Stimulated activated CD8-positive, alpha-beta memory T cell treated with anti-CD3 and anti-CD28 coated beads, Interleukin-2, amount 100 ng/mL, for 1 hour (primary cell): Measurements from ENCODE around the gene MED13L.

Source experiments
- DNase-seq, 2 donors: peaks; one replicate each; pipeline ENCODE4 v3.0.0-alpha.2; 2020; ENCODE audit warnings: low read depth in 2 of 2

The MED13L gene

DNA sequence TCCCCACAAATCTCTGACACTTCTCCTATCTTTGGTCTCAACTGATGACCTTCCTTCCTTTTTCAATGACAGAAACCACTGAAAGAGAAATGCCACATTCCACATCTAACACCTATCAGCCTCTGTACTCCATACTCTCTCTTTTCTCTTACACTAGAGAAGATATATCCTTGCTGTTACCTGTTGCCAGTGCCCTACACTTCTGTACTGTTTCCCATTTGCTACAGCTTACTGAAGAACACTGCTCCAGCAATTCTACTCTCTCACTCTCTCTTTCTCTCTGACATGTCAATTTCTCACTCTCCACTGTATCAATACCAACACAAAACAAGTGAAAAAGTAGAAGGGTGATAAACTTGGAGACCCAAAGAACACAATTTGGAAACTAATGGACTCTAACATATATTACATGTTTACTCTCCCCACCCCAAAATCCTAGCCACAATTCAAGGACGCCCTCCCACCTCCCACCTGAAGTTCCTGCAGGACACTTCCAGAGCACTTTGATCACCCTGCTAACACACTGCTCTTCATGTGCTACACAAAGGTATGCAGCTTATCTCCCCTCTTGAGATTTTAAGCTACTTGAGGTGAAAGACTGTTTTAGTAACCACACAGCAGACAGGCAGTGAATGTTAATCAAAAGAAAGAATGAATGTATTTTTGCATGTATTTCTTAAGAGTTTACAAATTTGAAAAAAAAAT, 95.0 kb downstream of the MED13L start:
- DNase-seq: no peak

DNA sequence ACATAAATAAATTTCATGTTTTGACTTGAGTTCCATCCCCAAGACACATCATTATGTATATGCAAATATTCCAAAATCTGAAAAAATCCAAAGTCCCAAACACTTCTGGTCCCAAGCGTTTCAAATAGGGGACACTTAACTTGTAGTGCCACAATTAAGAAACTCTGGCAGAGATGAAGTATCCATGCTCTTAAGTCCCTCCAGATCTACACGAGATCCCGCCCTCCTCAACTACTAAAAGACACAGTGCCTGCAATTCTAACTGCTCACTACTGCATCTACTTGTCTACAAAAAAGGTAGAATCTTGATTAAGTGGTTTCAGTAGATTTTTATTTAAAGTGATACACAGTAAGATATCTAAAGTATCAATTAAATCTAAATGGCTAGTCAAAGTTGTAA, 97.0 kb downstream of the MED13L start:
- no peak for DNase-seq

DNA sequence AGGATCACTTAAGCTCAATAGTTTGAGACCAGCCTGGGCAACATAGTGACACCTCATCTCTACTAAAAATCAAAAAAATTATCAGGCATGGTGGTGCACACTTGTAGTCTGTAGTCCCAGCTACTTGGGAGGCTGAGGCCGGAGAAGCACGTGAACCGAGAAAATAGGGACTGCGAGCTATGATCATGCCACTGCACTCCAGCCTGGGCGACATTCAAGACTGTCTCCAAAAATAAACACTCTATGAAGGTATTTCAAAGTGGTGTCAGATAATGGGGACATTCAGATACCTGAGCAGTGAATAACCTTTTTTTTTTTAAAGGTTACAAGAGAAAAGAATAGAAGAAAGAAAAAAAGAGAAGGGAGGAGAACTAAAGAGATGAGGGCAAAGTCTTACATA, 98.1 kb downstream of the MED13L start:
- DNase-seq: no peak

DNA sequence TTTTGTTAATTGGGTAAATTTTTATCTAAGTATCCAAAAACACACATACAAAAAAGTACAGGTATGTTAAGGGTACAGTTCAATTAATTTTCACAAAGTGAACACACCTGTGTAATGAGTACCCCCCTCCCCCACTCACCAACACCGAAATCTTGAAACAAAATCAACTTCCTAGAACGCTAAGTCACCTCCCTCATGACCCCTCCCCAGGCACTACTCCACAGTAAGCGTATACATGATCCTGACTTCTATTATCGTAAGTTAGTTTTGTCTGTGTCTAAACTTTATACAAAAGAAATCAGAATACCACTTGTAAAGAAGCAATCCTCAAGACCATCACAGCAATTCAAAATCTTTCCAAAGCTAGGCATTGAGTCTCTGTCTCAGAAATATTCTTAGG, 100.5 kb downstream of the MED13L start:
- DNase-seq: no peak

DNA sequence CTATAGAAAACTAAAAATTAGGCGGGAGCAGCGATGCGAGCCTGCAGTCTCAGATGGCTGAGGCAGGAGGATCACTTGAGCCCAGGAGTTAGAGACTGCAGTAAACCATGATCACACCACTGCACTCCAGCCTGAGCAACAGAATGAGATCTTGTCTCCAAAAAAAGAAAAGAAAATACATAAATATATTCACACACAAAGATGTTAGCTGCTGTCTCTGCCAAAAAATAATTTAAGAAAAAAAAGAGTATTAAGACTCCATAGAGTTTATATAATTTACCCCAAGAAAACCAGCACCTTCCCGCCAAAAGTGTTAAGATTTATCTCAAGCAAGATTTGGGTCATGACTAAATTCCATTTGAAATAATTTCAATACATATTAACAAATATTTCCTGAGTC, 102.6 kb downstream of the MED13L start:
- DNase-seq: no peak

DNA sequence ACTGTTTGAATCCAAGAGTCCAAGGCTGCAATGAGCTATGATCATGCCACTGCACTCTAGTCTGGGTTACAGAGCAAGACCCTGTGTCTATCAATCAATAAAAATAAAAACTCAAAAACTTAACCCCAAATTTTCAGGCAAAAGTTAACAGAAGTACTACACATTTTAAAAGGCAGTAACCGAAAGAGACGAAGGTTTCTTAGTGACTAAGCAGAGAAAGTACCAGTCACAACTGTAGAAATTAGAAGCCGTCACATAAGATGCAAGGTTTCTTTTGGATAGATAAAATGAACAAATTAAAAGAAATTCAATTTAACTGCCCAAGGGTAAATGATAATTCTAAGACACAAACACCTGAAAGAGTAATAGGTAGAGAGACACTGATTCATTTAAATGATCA, 103.5 kb downstream of the MED13L start:
- no peak for DNase-seq

DNA sequence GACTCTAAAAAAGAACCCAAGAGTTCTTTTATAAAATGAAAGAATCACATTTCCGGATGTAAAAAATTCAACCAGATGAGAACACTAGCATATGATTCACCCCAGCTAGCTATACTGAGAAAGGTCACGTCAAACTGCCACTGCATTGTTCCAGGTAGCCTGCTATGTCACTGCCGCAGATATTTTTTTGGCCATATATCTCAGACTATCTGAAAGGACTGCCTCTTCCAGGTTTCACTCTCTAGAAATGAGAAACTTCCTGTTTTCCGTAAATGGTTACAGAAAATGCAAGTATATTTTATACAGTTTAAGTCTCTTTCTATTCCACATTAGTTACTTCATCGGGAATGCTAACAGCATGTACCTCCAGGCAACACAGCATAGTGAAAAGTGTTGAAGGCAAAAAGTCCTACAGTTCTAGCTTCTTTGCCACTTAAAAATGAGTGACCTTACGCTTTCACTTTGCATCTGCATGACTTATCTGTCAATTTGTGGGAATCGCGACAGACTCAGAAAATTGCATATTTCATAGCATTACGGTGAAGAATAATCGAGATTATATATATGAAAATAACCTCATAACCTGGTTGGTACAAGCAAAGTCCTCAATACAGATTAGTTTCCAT, 105.2 kb downstream of the MED13L start:
- DNase-seq: no peak

DNA sequence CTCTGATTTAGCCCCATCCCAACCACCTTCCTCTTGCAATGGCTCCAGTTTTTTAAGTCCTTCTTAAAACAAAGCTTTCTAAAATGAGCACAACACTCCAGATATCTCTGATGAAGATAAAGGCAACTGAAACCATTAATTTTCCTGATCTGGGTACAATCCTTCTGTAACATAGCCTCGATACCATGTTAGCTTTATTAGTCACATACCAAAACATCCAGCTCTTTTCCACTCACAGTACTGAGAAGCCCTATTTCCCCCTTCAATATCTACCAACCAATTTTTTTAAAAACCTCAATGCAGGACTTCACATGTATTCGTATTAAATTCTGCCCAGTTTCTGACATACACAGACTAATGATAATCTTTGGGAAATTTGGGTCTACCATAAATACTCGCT, 105.9 kb downstream of the MED13L start:
- DNase-seq: no peak

DNA sequence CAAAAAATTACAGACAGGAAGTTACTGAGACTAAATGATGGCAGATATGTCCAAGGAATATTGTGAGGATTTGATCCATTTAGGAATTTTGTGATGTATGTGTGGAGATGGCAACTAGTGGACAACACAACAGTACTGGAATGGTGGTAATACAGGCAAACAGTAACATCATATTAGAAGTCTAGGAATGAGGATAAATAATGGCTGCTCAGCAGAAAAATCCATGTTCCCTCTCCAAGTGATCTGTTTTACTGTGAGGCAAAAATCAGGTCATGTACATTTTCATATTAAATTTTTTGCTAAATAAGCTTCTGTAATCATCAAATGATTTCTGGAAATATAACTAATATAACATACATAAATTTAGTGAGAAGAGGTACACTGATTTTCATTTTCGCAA, 108.4 kb downstream of the MED13L start:
- DNase-seq: no peak

DNA sequence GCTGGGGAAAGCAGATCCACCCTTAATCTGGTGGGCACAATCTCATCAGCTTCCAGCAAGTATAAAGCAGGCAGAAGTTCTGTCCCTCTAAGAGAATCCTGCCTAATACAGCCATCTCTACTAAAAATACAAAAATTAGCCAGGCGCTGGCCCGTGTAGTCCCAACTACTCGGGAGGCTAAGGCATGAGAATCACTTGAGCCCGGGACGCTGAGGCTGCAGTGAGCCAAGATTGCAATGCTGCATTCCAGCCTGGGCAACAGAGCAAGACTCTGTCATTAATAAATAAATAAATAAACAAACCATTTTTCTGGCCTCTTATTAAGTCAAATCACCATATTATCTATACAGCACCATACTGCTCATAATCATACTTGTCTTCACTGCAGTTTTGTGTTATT, 111.2 kb downstream of the MED13L start:
- DNase-seq: no peak

DNA sequence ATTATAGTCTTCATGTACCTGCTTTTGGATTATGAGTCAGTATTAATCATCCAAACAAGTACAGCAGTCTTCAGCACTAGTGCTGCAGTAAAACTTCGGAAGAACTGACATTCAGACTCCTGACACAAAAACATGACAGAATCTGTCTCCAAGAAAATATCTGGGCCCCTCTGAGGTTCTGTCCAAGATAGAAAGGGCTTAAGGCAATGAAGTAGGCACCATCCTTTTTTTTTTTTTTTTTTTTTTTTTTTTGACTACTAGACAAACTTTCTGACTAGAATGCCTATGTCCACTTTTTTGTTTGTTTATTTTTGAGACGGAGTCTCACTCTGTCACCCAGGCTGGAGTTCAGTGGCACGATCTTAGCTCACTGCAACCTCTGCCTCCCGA, 112.5 kb downstream of the MED13L start:
- DNase-seq: no peak

DNA sequence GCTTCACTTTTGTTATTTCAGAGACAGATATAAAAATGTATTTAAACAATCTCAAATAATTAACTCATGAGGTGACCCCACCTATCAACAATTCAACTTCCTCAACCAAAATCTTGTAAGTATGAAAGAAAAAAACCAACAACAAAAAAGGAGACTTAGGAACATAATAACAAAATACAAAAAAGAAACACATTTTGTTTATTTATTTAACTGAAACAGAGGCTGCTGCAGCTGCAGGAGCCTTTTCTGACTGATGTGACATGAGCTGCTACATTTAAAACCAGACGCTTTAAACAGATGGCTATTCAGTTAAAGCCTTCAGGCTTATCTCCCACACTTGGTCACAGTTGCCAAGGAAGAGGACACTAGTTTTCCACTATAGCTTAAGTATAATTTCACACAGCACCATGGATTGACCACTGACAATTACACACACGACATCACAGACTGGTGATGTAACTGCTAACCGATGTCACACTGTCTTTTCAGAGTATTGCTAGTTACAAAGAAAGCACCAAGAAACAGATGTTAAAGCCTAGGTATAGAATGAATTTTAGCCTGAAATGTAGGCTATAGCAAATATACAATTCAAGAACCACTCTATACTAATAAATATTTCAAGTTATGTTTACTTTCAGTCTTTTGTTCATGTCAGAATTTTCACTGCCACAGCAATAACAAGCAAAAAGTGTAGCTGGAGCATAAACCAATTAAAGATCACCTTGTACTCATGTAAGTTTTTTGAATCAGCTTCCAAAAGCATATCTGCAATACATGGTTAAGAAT, 113.0 kb downstream of the MED13L start:
- no peak for DNase-seq

DNA sequence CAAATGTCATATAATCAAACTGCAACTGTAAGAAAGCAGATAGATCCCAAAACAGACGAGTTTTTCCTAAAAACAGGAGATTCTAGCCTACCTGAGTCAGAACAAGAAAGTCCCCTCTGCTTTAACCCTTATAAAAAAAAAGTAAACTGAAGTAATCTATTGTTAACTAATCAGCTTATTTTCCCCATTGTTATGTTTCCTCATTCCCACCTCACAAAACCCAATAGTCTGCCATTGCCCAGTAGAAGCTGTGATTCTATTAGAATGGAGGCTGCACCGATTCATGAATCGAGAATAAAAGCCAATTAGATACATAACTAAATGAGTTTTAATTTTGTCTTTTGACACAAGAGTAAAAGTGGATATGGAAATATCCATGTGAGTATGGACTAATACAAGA, 115.4 kb downstream of the MED13L start:
- no peak for DNase-seq

DNA sequence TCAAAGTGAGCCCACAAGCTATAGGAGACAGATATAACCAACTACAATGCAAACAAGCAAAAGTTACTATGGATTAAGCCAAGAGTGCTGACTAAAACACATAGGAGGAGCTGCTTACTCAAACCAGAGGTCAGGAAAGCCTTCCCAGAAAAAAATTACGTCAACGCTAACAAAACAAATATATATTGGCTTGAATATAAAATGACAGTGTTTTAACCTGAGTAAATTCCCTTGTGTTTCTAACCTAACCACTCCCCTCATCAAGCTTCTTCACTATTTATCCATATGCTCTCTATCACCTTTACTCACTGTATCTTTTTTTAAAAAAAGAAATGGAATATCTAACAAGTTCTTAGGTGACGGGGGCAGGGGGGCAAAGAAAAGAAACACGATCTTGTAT, 115.9 kb downstream of the MED13L start:
- DNase-seq: no peak

DNA sequence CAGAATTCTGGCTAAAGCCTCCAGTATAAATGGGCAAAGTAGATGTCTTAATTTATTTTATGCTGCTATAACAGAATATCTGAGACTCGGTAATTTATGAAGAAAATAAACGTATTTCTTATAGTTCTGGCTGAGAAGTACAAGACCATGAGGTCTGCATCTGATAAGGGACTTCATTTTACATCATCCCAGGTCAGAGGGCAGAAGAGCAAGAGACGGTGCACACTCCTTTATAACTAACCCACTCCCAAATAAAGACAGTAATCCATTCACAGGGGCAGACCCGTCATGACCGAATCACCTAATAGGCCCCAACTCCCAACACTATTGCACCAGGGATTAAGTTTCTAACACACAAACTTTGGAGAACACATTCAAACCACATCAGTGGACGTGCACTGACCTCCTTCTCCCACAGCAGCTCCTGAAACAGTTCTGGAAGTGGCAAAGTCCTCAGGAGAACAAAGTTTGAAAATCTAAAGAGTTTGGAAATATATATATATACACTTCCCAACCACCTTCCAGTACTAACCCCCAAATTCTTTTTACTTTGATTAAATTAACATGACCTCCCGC, 116.5 kb downstream of the MED13L start:
- no peak for DNase-seq

DNA sequence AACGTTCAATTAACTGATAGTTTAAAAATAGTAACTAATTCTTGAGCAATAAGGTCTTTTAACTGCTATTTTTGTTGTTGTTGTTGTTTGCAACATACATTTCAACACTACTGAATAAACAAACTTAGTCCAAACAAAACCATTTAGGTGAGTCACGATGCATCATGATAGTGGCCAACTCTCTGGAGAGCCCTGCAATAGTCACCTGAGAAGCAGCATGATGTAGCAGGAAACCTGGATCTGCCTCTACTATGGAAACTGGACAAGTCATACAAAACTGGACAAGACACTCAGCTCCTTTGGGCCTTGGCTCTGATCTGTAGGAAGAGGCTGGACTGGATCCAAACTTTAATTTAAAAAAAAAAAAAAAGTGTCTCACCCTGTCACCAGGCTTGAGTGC, 117.3 kb downstream of the MED13L start:
- no peak for DNase-seq

DNA sequence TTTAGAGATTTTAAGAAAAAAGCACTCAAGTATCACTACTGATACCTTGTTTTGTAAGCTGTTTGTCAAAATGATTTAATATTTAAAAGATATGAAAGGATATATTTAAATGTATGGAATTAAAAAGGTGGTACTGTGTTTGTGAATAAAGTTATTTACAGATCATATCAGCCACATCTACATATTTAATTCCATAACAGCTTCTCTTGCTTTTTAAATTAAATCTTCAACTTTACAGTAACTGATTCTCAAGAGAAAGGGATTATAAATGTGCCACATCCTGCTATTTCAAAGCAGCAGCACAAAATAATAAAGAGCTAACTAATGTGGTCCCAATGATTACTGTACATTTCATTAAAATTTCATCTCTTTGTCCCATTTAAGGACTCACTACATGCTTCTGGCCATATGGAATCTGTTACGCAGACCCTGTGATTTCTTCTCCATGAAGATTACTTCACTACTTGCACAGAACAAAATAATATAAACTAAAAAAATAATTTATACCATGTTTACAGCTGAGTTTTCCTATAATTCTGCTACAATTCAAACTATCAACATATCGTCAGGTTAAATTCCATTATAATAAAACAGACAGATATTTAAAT, 117.8 kb downstream of the MED13L start:
- DNase-seq: no peak

DNA sequence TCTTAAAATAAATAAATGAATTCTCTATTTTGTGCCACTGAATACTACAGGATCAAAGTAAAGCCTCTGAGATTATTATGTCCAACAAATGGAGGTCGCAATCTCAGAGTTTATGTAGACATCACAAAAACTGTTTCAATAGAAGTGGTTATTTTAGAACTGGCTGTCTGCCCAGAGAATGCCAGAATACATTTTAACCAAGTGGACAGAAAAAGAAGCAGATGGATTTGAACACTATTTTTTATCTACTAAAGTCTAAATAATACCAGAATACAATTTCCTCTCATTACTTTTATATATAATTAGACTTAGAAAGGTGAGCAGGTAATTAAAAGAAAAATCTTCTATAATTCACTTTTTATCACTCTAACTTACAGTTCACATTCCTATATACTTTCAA, 118.3 kb downstream of the MED13L start:
- no peak for DNase-seq

DNA sequence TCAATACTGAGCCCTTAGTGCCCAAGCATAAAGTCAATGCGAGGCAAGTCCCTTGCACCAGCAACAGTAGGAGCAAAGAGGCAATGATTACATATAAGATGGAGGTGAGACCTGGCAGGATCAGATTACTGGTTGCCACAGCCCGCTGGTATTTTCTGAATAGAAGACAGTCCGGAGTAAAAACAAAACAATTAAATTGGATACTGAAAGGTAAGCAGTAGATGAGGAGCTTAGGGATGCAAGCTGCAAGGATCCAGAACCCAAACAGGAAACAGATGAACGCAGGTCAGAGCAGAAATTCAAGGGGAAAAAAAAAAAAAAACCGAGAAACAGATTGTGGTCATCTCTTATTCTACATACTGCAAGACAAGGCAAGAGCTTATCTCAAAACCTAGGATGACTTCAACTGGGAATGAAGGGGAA, 119.6 kb downstream of the MED13L start:
- no peak for DNase-seq

DNA sequence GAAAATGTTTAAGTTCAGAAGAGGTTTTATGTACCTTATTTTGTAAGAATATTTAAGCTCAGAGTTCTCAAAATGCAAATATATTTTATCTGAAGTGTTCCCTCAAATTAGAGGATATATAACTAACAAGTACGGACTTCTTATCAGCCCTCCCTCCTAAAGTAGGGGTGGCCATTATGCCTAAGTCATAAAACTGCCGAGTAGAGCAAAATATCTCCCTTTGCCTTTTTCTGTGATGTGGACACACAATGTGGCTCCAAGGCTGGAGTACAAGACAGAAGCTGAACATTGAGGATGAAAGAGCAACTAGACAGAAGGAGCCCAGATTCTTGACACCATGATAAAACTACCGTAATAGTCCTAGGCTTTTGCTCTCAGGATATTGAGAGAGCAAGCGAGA, 120.9 kb downstream of the MED13L start:
- no peak for DNase-seq

DNA sequence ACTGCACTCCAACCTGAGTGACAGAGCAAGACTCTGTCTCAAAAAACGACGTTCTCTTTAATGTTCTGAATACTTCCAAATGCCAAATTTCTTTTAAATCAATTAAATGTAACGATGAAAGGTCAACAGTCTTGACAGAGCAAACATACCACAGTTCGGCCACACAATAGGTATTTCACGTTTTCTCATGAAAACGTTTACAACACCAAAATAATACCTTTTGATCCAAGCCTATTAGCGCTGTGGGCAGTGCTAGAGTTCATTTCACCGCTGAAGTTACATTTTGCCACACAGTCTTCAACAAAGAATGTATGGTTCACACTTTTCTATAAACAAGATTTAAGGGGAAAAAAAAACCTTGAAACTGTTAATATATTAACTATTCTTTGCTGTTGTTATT, 122.1 kb downstream of the MED13L start:
- DNase-seq: no peak

DNA sequence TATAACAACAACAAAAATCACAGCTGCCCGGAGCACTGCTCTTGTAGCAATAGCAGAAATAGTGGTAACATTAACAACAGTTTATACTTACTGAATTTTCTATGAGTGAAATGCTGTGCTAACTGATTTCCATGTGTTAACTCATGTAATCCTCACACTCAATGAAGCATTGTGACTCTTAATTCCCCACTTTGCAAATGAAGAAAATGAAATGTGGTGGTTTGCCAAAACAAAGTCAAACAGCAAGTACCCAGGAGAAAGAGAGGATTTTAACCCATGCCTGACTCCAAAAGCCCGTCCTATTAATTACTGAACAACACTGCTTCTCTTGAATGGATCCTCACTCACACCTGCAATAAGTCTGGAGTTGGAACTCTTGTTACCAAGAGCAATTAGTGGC, 123.5 kb downstream of the MED13L start:
- no peak for DNase-seq
